ENCODE results near the gene MYH14. TPM values are rescaled to one million over a fixed set of nuclear protein-coding genes. Genes with fewer than 3 reads are reported as not detected.
"Not testable (repeated sequence)": the region's sequence is repeated elsewhere in the genome, so short reads cannot be mapped to it uniquely, and the experiment has no call there.

Gene MYH14
- total RNA-seq, 1 donor from 2014 or later: 96.0 TPM

GRCh38 chr19:50333737-50334617, 130.6 kb downstream of the MYH14 start:
- TF ChIP-seq CTCF (IDR thresholded peaks at IDR 0.05; ENCODE audit: insufficient read depth, low read length, poor library complexity, severe bottlenecking): no peak
- Histone ChIP-seq H3K27me3 (ENCODE audit: control insufficient read depth, insufficient read depth, low read length) (peaks cover 35% of the 10 kb centered on the region), H3K4me3 (ENCODE audit: low read depth, low read length) (peak overlapping the region; percentile 43), H3K36me3 (ENCODE audit: control insufficient read depth, insufficient read depth, low read length) (no peaks in the 10 kb centered on the region)
- no peak for DNase-seq (ENCODE audit: low read depth)

GRCh38 chr19:50334741-50335421, 131.5 kb downstream of the MYH14 start:
- TF ChIP-seq CTCF (IDR thresholded peaks at IDR 0.05; ENCODE audit: insufficient read depth, low read length, poor library complexity, severe bottlenecking): no peak
- Histone ChIP-seq H3K36me3 (ENCODE audit: control insufficient read depth, insufficient read depth, low read length) (no peaks in the 10 kb centered on the region), H3K27me3 (ENCODE audit: control insufficient read depth, insufficient read depth, low read length) (peaks cover 26% of the 10 kb centered on the region), H3K4me3 (ENCODE audit: low read depth, low read length) (no peak overlapping the region)
- DNase-seq (ENCODE audit: low read depth): no peak

- not testable (repeated sequence) for H3K4me3 ChIP-seq (ENCODE audit: low read depth, low read length); DNase-seq (ENCODE audit: low read depth)
Measured at GRCh38 chr19:50337031-50337430, 133.6 kb downstream of the MYH14 start.

GRCh38 chr19:50340331-50340730, 136.9 kb downstream of the MYH14 start:
- no peak for DNase-seq (ENCODE audit: low read depth)
- no peak overlapping the region for H3K4me3 ChIP-seq (ENCODE audit: low read depth, low read length)
- TF ChIP-seq CTCF (IDR thresholded peaks at IDR 0.05; ENCODE audit: insufficient read depth, low read length, poor library complexity, severe bottlenecking): no peak
- H3K27me3 ChIP-seq (ENCODE audit: control insufficient read depth, insufficient read depth, low read length): no peaks in the 10 kb centered on the region
- H3K36me3 ChIP-seq (ENCODE audit: control insufficient read depth, insufficient read depth, low read length): no peaks in the 10 kb centered on the region

More at GRCh38 chr19:50337031-50337430, 133.6 kb downstream of the MYH14 start:
- H3K36me3 ChIP-seq (ENCODE audit: control insufficient read depth, insufficient read depth, low read length): not testable (repeated sequence)
- H3K27me3 ChIP-seq (ENCODE audit: control insufficient read depth, insufficient read depth, low read length): peaks cover 12% of the 10 kb centered on the region

- Histone ChIP-seq H3K27me3 (ENCODE audit: control insufficient read depth, insufficient read depth, low read length) (no peaks in the 10 kb centered on the region), H3K4me3 (ENCODE audit: low read depth, low read length) (no peak overlapping the region), H3K36me3 (ENCODE audit: control insufficient read depth, insufficient read depth, low read length) (no peaks in the 10 kb centered on the region)
- DNase-seq (ENCODE audit: low read depth): no peak
- no peak for TF ChIP-seq CTCF (IDR thresholded peaks at IDR 0.05; ENCODE audit: insufficient read depth, low read length, poor library complexity, severe bottlenecking)
Measured at GRCh38 chr19:50341091-50341564, 137.7 kb downstream of the MYH14 start.

- DNase-seq (ENCODE audit: low read depth): no peak
- no peak overlapping the region for H3K4me3 ChIP-seq (ENCODE audit: low read depth, low read length)
- TF ChIP-seq CTCF (IDR thresholded peaks at IDR 0.05; ENCODE audit: insufficient read depth, low read length, poor library complexity, severe bottlenecking): no peak
- H3K27me3 ChIP-seq (ENCODE audit: control insufficient read depth, insufficient read depth, low read length): no peaks in the 10 kb centered on the region
- no peaks in the 10 kb centered on the region for H3K36me3 ChIP-seq (ENCODE audit: control insufficient read depth, insufficient read depth, low read length)
Measured at GRCh38 chr19:50344661-50345318, 141.4 kb downstream of the MYH14 start.

GRCh38 chr19:50347089-50347581, 143.7 kb downstream of the MYH14 start:
- not testable (repeated sequence) for DNase-seq (ENCODE audit: low read depth); H3K27me3 ChIP-seq (ENCODE audit: control insufficient read depth, insufficient read depth, low read length); H3K4me3 ChIP-seq (ENCODE audit: low read depth, low read length); H3K36me3 ChIP-seq (ENCODE audit: control insufficient read depth, insufficient read depth, low read length)

All from kidney epithelial cell (primary cell).